Gastroesophageal sphincter (tissue), 4 donors: Measurements from ENCODE around the gene TOP3A. TPM values are rescaled to one million over a fixed set of nuclear protein-coding genes. Genes with fewer than 3 reads are reported as not detected.

ENCODE experiments used
- ATAC-seq: fragments of 150-250 bp; one replicate; pipeline ENCODE4 v1.9.1; 2016; ENCODE audit warnings: mild to moderate bottlenecking, moderate library complexity
- H3K27ac ChIP-seq, 4 donors: fragments of 200-600 bp; sonication (generic) in 3 of 4; 1 replicate in 3 of 4; 2 replicates in 1 of 4; pipeline ENCODE4 v1.5.1; 2016 to 2019
- H3K27me3 ChIP-seq: fragments of 200-600 bp; sonication (generic); one replicate; pipeline ENCODE4 v1.5.1; 2019
- H3K36me3 ChIP-seq, 2 donors: fragments of 200-600 bp; sonication (generic); one replicate each; pipeline ENCODE4 v1.5.1; 2019; ENCODE audit warnings: control low read depth in 1 of 2
- H3K4me1 ChIP-seq, 3 donors: fragments of 200-600 bp; sonication (generic); 1 replicate in 2 of 3; 2 replicates in 1 of 3; pipeline ENCODE4 v1.5.1; 2016 to 2019; ENCODE audit warnings: control low read depth in 2 of 3
- H3K4me3 ChIP-seq, 2 donors: fragments of 200-600 bp; sonication (generic); one replicate each; pipeline ENCODE4 v1.5.1; 2019; ENCODE audit warnings: mild to moderate bottlenecking in 1 of 2, moderate library complexity in 1 of 2
- H3K9me3 ChIP-seq, 3 donors: fragments of 200-600 bp; sonication (generic); one replicate each; pipeline ENCODE4 v1.5.1; 2017 to 2019; ENCODE audit warnings: control low read depth in 2 of 3
- CTCF ChIP-seq, 4 experiments: fragments of 200-600 bp in 2 of 4; fragments of 450-650 bp in 2 of 4; sonication (generic) in 1 of 4; IDR thresholded peaks; one replicate each; pipeline ENCODE4 v1.5.1; 2017 to 2019; ENCODE audit warnings: antibody characterized with exemption in 4 of 4, mild to moderate bottlenecking in 2 of 4, moderate library complexity in 2 of 4
- EP300 ChIP-seq: sonication (generic); formaldehyde crosslinking; IDR thresholded peaks from one replicate; pipeline ENCODE4 v1.6.1; 2017; ENCODE audit warnings: antibody characterized with exemption, mild to moderate bottlenecking
- POLR2A ChIP-seq, 2 donors: fragments of 450-650 bp; IDR thresholded peaks; one replicate each; pipeline ENCODE4 v1.6.1; 2017; ENCODE audit warnings: antibody characterized with exemption in 2 of 2, mild to moderate bottlenecking in 2 of 2, moderate library complexity in 1 of 2
- POLR2AphosphoS5 ChIP-seq: sonication (generic); formaldehyde crosslinking; IDR thresholded peaks from one replicate; pipeline ENCODE4 v1.6.1; 2017; ENCODE audit warnings: antibody characterized with exemption
- WGBS, 2 donors: methylation state at CpG; one replicate each; pipeline ENCODE4 v1.1.5; 2018; ENCODE audit warnings: low coverage in 1 of 2; 5-methylcytosine and 5-hydroxymethylcytosine counted together
- total RNA-seq, 4 donors: library from RNA; depleted of rRNA; stranded (reverse); fragments of >200 nt; gene quantifications; one replicate each; pipeline ENCODE4 v1.1.0, GENCODE V29; 2016

TOP3A gene
- total RNA-seq, 4 donors from 2014 or later: 19.6 to 49.7 (median 26.8) TPM

GRCh38 chr17:18250708-18251107 lies 64.1 kb downstream of the TOP3A start:
- Histone ChIP-seq H3K9me3 (no peaks in the 10 kb centered on the region), H3K27ac (no peak overlapping the region), H3K27me3 (no peaks in the 10 kb centered on the region), H3K4me3 (no peak overlapping the region), H3K36me3 (peaks cover 0 to 100% of the 10 kb centered on the region in 2 donors), H3K4me1 (peaks cover 0 to 30% (median 16%) of the 10 kb centered on the region in 3 donors)
- ATAC-seq: no peak
- TF ChIP-seq POLR2A (IDR thresholded peaks at IDR 0.05) (no peak), EP300 (no peak), CTCF (IDR thresholded peaks at IDR 0.05) (no peak)
- WGBS, 2 donors: no CpG with 5 or more reads among the region's 14 CpGs

- peaks cover 0 to 29% (median 16%) of the 10 kb centered on the region in 3 donors for H3K4me1 ChIP-seq
- no peaks in the 10 kb centered on the region for H3K27me3 ChIP-seq
- no peak for TF ChIP-seq EP300
- no peak for TF ChIP-seq POLR2A (IDR thresholded peaks at IDR 0.05)
- TF ChIP-seq CTCF (IDR thresholded peaks at IDR 0.05): no peak
- TF ChIP-seq POLR2AphosphoS5: no peak
- no peak overlapping the region for H3K4me3 ChIP-seq
- H3K27ac ChIP-seq: no peak overlapping the region
- ATAC-seq: no peak
- WGBS, 2 donors: 77 to 79% methylated on average over 9 of the region's 9 CpGs
- no peaks in the 10 kb centered on the region for H3K9me3 ChIP-seq
- peaks cover 0 to 100% of the 10 kb centered on the region in 2 donors for H3K36me3 ChIP-seq
Measured at GRCh38 chr17:18250259-18250658, 64.5 kb downstream of the TOP3A start.

- no peak for TF ChIP-seq POLR2AphosphoS5
- H3K4me1 ChIP-seq: peaks cover 0 to 29% (median 16%) of the 10 kb centered on the region in 3 donors
- H3K27me3 ChIP-seq: no peaks in the 10 kb centered on the region
- no peak overlapping the region for H3K4me3 ChIP-seq
- H3K27ac ChIP-seq: peak overlapping the region in 3 of 4 donors; percentile 53 to 60 (median 53)
- no peaks in the 10 kb centered on the region for H3K9me3 ChIP-seq
- no peak for ATAC-seq
- 79 to 100% methylated on average over 2 to 3 of the region's 7 CpGs for WGBS, 2 donors
- H3K36me3 ChIP-seq: peaks cover 0 to 100% of the 10 kb centered on the region in 2 donors
Measured at GRCh38 chr17:18248811-18249210, 66.0 kb downstream of the TOP3A start.

- peaks cover 0 to 29% (median 16%) of the 10 kb centered on the region in 3 donors for H3K4me1 ChIP-seq
- H3K27ac ChIP-seq: peak overlapping the region in 3 of 4 donors; percentile 53 to 60 (median 53)
- no peaks in the 10 kb centered on the region for H3K9me3 ChIP-seq
- peaks cover 0 to 100% of the 10 kb centered on the region in 2 donors for H3K36me3 ChIP-seq
- H3K4me3 ChIP-seq: no peak overlapping the region
- peak; percentile 59 for ATAC-seq
- no peaks in the 10 kb centered on the region for H3K27me3 ChIP-seq
- WGBS, 2 donors: 5% methylated on average over 8 of the region's 9 CpGs; no CpG with 5 or more reads in 1 of the 2 donors
- TF ChIP-seq POLR2AphosphoS5: no peak
- TF ChIP-seq CTCF (IDR thresholded peaks at IDR 0.05): peak in 3 of 4 experiments; percentile 56 to 66 (median 64)
Measured at GRCh38 chr17:18248300-18248731, 66.5 kb downstream of the TOP3A start.

- peaks cover 0 to 99% of the 10 kb centered on the region in 2 donors for H3K36me3 ChIP-seq
- no peaks in the 10 kb centered on the region for H3K27me3 ChIP-seq
- no peak for TF ChIP-seq POLR2AphosphoS5
- no peak for TF ChIP-seq EP300
- TF ChIP-seq CTCF (IDR thresholded peaks at IDR 0.05): no peak
- TF ChIP-seq POLR2A (IDR thresholded peaks at IDR 0.05): no peak
- 20% methylated on average over 1 of the region's 30 CpGs; no CpG with 5 or more reads in 1 of the 2 donors for WGBS, 2 donors
- H3K9me3 ChIP-seq: no peaks in the 10 kb centered on the region
- H3K27ac ChIP-seq: peak overlapping the region in 3 of 4 donors; percentile 53 to 60 (median 53)
- peaks cover 0 to 29% (median 16%) of the 10 kb centered on the region in 3 donors for H3K4me1 ChIP-seq
- peak; percentile 24 for ATAC-seq
- no peak overlapping the region for H3K4me3 ChIP-seq
Measured at GRCh38 chr17:18247613-18248001, 67.2 kb downstream of the TOP3A start.
